NT2/D1 (cell line): ENCODE measurements around the gene HDHD3.

Experiments used
- SUZ12 ChIP-seq: IDR thresholded peaks from 2 replicates; pipeline ENCODE4 v1.6.1; 2011; ENCODE audit not compliant: insufficient read length, insufficient read depth; ENCODE audit errors: extremely low read depth
- YY1 ChIP-seq: IDR thresholded peaks from 2 replicates; pipeline ENCODE4 v1.6.1; 2011; ENCODE audit not compliant: insufficient read length, insufficient read depth

DNA sequence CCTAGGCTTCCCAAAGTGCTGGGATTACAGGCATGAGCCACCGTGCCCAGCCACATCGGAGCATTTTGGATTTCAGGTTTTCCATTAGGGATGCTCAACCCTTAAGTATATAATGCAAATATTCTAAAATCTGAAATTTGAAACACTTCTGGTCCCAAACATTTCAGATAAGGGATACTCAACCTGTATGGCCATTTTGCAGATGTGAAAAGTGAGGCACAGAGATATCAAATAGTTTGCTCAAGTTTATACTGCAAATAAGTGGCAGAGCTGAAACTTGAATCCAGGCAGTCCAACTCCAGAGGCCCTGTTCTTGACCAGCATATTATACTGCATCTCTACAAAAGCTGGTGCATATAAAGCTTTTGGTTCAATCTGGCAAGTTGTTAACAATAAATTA, 39.1 kb downstream of the HDHD3 start:
- no peak for TF ChIP-seq SUZ12
- no peak for TF ChIP-seq YY1
